ENCODE measurements around the gene UNC119B.

GRCh38 chr12:120693848-120694247 lies 16.4 kb upstream of the UNC119B start:
- no peak for TF ChIP-seq POLR2AphosphoS5 (IDR thresholded peaks at IDR 0.05; ENCODE audit: low read depth, low read length)
- TF ChIP-seq RFX5 (IDR thresholded peaks at IDR 0.05; ENCODE audit: low read length) = no peak
- TF ChIP-seq FOSL2 (IDR thresholded peaks at IDR 0.05; ENCODE audit: borderline replicate concordance, low read depth) = no peak
- TF ChIP-seq, protein P1, sequence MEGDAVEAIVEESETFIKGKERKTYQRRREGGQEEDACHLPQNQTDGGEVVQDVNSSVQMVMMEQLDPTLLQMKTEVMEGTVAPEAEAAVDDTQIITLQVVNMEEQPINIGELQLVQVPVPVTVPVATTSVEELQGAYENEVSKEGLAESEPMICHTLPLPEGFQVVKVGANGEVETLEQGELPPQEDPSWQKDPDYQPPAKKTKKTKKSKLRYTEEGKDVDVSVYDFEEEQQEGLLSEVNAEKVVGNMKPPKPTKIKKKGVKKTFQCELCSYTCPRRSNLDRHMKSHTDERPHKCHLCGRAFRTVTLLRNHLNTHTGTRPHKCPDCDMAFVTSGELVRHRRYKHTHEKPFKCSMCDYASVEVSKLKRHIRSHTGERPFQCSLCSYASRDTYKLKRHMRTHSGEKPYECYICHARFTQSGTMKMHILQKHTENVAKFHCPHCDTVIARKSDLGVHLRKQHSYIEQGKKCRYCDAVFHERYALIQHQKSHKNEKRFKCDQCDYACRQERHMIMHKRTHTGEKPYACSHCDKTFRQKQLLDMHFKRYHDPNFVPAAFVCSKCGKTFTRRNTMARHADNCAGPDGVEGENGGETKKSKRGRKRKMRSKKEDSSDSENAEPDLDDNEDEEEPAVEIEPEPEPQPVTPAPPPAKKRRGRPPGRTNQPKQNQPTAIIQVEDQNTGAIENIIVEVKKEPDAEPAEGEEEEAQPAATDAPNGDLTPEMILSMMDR (IDR thresholded peaks at IDR 0.05) = no peak
- TF ChIP-seq PBX3 (IDR thresholded peaks at IDR 0.05) = no peak
- no peak for TF ChIP-seq YY1 (IDR thresholded peaks at IDR 0.05; ENCODE audit: low read depth)
